T-helper 17 cell (primary cell): Measurements from ENCODE around the gene ATXN3L. TPM values are rescaled to one million over a fixed set of nuclear protein-coding genes. Genes with fewer than 3 reads are reported as not detected.

Experiments
- ATAC-seq: fragments of 150-1000 bp; cut with Tn5 transposase; 2 replicates; pipeline ENCODE4 v1.10.0; 2021; ENCODE audit warnings: mild to moderate bottlenecking, moderate library complexity
- DNase-seq, 3 donors: peaks; one replicate each; pipeline versions ENCODE4 v3.0.0 to v3.0.0-alpha.2; 2020 to 2021
- H3K9me3 ChIP-seq: one replicate; pipeline ENCODE4 v1.7.0; 2013; ENCODE audit warnings: low read length, mild to moderate bottlenecking; ENCODE audit not compliant: control insufficient read depth, poor library complexity, severe bottlenecking
- H3K27ac Mint-ChIP-seq: one replicate; pipeline ENCODE4 v1.8.0; 2022; ENCODE audit warnings: mild to moderate bottlenecking, moderate library complexity, mixed read lengths
- H3K27me3 Mint-ChIP-seq: one replicate; pipeline ENCODE4 v1.8.0; 2022; ENCODE audit warnings: mixed read lengths
- H3K36me3 Mint-ChIP-seq: one replicate; pipeline ENCODE4 v1.8.0; 2022; ENCODE audit warnings: low read depth, mixed read lengths
- H3K4me1 Mint-ChIP-seq: one replicate; pipeline ENCODE4 v1.8.0; 2022; ENCODE audit warnings: mild to moderate bottlenecking, mixed read lengths
- H3K4me3 Mint-ChIP-seq: one replicate; pipeline ENCODE4 v1.8.0; 2022; ENCODE audit warnings: mild to moderate bottlenecking, moderate library complexity, mixed read lengths
- total RNA-seq, 4 donors: library from RNA in 2 of 4; stranded (reverse) in 2 of 4; gene quantifications; one replicate each; pipeline ENCODE4 v1.2.3 and lab custom pipeline; 2022 to 2026

The ATXN3L gene
- total RNA-seq, 2 donors from 2014 or later = not detected

DNA sequence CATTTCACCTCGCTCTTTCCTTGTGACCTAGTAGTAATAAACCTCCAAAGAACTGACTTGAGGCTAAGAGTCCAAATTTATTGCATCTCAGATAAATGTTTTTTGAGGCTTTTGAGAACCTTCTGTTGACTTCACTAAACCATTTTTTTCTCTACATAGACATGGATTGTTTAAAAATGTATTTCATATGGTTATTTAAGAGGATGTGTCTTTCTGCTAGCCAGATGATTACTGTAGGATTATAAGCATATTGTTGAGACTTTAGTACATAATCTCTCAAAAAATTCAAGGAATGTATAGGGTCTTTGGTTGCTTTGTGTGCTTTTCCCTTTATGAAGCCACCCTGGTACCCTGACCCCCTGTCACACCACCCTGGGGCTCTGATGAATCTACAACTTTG lies 44.8 kb downstream of the ATXN3L start:
- Mint-ChIP-seq H3K36me3 (no peaks in the 10 kb centered on the region), H3K4me1 (no peaks in the 10 kb centered on the region), H3K4me3 (no peak overlapping the region), H3K27ac (no peak overlapping the region), H3K27me3 (no peaks in the 10 kb centered on the region)
- no peak for DNase-seq
- no peaks in the 10 kb centered on the region for H3K9me3 ChIP-seq
- no peak for ATAC-seq

DNA sequence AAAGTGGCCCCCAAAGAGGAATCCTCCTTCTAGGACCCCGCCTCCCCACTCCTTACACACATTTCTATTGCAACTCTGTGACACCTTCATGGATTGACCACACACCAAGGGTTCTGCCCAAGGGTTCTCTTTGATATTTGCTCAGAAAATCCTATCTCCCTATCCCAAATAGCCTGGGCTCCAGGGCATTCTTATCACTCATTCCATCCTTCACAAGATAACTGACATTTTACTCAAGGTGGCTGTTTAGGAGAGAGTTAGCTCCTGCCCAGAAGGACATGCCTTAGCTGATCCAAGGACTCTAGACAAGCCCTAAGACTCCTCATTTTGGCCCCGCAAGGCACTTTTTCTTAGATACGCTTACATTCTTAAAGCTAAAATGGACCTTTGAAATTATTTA lies 47.4 kb downstream of the ATXN3L start:
- Mint-ChIP-seq H3K4me1 (no peaks in the 10 kb centered on the region), H3K36me3 (no peaks in the 10 kb centered on the region), H3K27ac (no peak overlapping the region), H3K27me3 (no peaks in the 10 kb centered on the region), H3K4me3 (no peak overlapping the region)
- ATAC-seq (no peak), DNase-seq (no peak)
- H3K9me3 ChIP-seq = no peaks in the 10 kb centered on the region

DNA sequence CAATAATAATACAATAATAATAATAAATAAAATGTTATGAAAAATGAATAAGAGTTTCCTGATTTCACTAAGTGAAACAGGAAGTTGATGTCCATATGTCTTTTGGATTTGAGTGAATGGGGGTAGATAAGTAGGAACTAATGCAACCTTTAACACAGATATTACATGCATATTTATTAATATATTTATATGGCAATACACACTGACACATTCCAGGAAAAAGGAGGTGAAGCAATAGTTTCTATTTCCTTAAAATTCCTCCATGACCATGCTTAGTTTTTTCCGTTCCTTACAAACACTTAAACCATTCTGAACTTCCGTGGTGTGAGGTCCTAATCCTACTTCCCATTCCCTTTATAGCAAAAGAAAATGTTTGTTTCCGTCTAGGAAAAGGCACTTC lies 48.3 kb downstream of the ATXN3L start:
- no peaks in the 10 kb centered on the region for H3K9me3 ChIP-seq
- DNase-seq = no peak
- ATAC-seq = no peak
- H3K4me3 Mint-ChIP-seq = no peak overlapping the region
- no peaks in the 10 kb centered on the region for H3K4me1 Mint-ChIP-seq
- H3K36me3 Mint-ChIP-seq = no peaks in the 10 kb centered on the region
- no peak overlapping the region for H3K27ac Mint-ChIP-seq
- no peaks in the 10 kb centered on the region for H3K27me3 Mint-ChIP-seq

DNA sequence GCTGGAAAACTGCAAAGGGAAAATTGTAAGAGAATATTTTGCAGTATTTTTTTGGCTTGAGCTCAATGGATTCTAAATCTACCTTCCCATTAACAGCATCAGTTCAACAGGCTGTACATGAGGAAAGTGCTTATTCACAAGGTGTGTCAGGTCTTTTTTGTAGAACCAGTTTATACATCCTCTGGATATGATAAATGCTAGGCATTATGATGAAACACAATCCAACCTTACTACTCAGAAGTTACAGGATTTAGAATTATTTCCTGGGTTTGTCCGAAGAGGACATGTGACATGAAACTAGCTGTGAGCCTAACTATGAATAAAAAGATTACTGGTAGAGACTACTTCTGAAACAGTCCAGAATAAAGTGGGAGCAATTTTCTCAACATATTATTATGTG lies 49.5 kb downstream of the ATXN3L start:
- Mint-ChIP-seq H3K27me3 (no peaks in the 10 kb centered on the region), H3K4me3 (no peak overlapping the region), H3K4me1 (no peaks in the 10 kb centered on the region), H3K27ac (no peak overlapping the region), H3K36me3 (no peaks in the 10 kb centered on the region)
- DNase-seq (no peak), ATAC-seq (no peak)
- H3K9me3 ChIP-seq = no peaks in the 10 kb centered on the region

DNA sequence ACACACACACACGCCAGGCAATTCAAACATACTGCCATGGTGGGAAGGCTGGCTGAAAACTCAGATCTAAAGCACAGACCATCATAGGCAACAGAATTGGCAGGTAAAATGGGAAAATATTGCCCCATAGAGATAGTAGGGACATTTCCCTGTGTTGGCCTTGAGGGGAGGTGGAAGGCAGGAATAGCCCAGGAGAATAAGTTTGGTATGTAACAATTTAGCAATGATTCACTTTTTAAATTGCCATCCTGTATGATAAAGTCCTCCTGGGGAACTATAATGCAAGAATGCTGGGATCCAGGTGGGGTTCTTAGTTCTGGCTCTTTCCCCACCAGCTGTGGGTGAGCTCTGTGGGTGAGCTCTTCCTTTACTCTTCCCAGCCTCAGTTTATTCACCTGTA lies 51.0 kb downstream of the ATXN3L start:
- no peaks in the 10 kb centered on the region for H3K9me3 ChIP-seq
- DNase-seq = no peak
- Mint-ChIP-seq H3K27ac (no peak overlapping the region), H3K4me1 (no peaks in the 10 kb centered on the region), H3K27me3 (no peaks in the 10 kb centered on the region), H3K36me3 (no peaks in the 10 kb centered on the region), H3K4me3 (no peak overlapping the region)
- ATAC-seq = no peak

Other genes starting within 250 kb of the ATXN3L start
- gene EGFL6, start 249.5 kb upstream of the ATXN3L start, total RNA-seq = not detected